HEK293 (cell line): ENCODE results near the gene CPNE4.
A peak's percentile ranks its signal among the peaks of the same experiment; 100 is the strongest.
"Not testable (repeated sequence)": the region's sequence is repeated elsewhere in the genome, so short reads cannot be mapped to it uniquely, and the experiment has no call there.

Experiments
- CTCF ChIA-PET: fragments of 350-600 bp; formaldehyde crosslinking; extraction: SDS; loops from one replicate; lab custom pipeline; 2021; ENCODE audit warnings: antibody characterized with exemption; lab: Yijun Ruan, JAX
- POLR2A ChIA-PET: fragments of 300-600 bp; formaldehyde crosslinking; extraction: SDS; loops from one replicate; lab custom pipeline; 2020; ENCODE audit warnings: antibody characterized with exemption, inconsistent platforms; lab: Yijun Ruan, JAX
- H3K27ac ChIP-seq: fragments of 200-500 bp; sonication (Bioruptor generic); 2 replicates; pipeline ENCODE4 v1.5.1; 2014; ENCODE audit warnings: low read depth, low read length, control low read depth, inconsistent platforms; ENCODE audit errors: extremely low read depth
- H3K36me3 ChIP-seq, 2 experiments: fragments of 200-500 bp in 1 of 2; sonication (Bioruptor generic) in 1 of 2; 1 replicate in 1 of 2; 2 replicates in 1 of 2; pipeline ENCODE4 v1.5.1; 2014 to 2017; ENCODE audit warnings: inconsistent platforms in 2 of 2, low read length in 2 of 2; ENCODE audit not compliant: control insufficient read depth in 2 of 2, insufficient read depth in 1 of 2
- H3K4me1 ChIP-seq: fragments of 200-500 bp; sonication (Bioruptor generic); 2 replicates; pipeline ENCODE4 v1.5.1; 2014; ENCODE audit warnings: mild to moderate bottlenecking, low read length, inconsistent platforms; ENCODE audit not compliant: control insufficient read depth, insufficient read depth
- H3K4me3 ChIP-seq: 2 replicates; pipeline ENCODE4 v1.5.1; 2011; ENCODE audit warnings: low read depth, mild to moderate bottlenecking, control low read depth, low read length, moderate library complexity
- H3K9me3 ChIP-seq: fragments of 200-500 bp; sonication (Bioruptor generic); 2 replicates; pipeline ENCODE4 v1.5.1; 2014; ENCODE audit warnings: low read depth, low read length, inconsistent platforms; ENCODE audit not compliant: control insufficient read depth, insufficient read depth
- BCL11A ChIP-seq: fragments of 450-650 bp; formaldehyde crosslinking; IDR thresholded peaks from 2 replicates; pipeline ENCODE4 v1.5.1; 2016; ENCODE audit warnings: low read depth, missing biosample characterization, missing genetic modification characterization
- FEZF1 ChIP-seq: fragments of 450-650 bp; formaldehyde crosslinking; IDR thresholded peaks from 2 replicates; pipeline ENCODE4 v1.5.1; 2016; ENCODE audit warnings: missing biosample characterization, missing genetic modification characterization
- HIC1 ChIP-seq: fragments of 450-650 bp; formaldehyde crosslinking; IDR thresholded peaks from 2 replicates; pipeline ENCODE4 v1.5.1; 2016; ENCODE audit warnings: missing biosample characterization, missing genetic modification characterization
- KLF9 ChIP-seq: fragments of 450-650 bp; formaldehyde crosslinking; IDR thresholded peaks from 2 replicates; pipeline ENCODE4 v1.5.1; 2016; ENCODE audit warnings: missing biosample characterization, missing genetic modification characterization, low read depth
- SCRT1 ChIP-seq: fragments of 450-650 bp; formaldehyde crosslinking; IDR thresholded peaks from 2 replicates; pipeline ENCODE4 v1.5.1; 2016; ENCODE audit warnings: missing biosample characterization, missing genetic modification characterization, borderline replicate concordance
- SP3 ChIP-seq: fragments of 450-650 bp; formaldehyde crosslinking; IDR thresholded peaks from 2 replicates; pipeline ENCODE4 v1.5.1; 2016; ENCODE audit warnings: missing biosample characterization, missing genetic modification characterization
- SP7 ChIP-seq: fragments of 450-650 bp; formaldehyde crosslinking; IDR thresholded peaks from 2 replicates; pipeline ENCODE4 v1.5.1; 2016; ENCODE audit warnings: missing biosample characterization, missing genetic modification characterization
- ZEB2 ChIP-seq: fragments of 450-650 bp; formaldehyde crosslinking; IDR thresholded peaks from 2 replicates; pipeline ENCODE4 v1.5.1; 2016; ENCODE audit warnings: missing biosample characterization, missing genetic modification characterization
- ZNF114 ChIP-seq: fragments of 450-650 bp; formaldehyde crosslinking; IDR thresholded peaks from 2 replicates; pipeline ENCODE4 v1.5.0; 2017; ENCODE audit warnings: missing biosample characterization, missing genetic modification characterization
- ZNF138 ChIP-seq: fragments of 450-650 bp; formaldehyde crosslinking; IDR thresholded peaks from 2 replicates; pipeline ENCODE4 v1.5.1; 2016; ENCODE audit warnings: missing biosample characterization, missing genetic modification characterization, borderline replicate concordance
- ZNF174 ChIP-seq: fragments of 450-650 bp; formaldehyde crosslinking; IDR thresholded peaks from 2 replicates; pipeline ENCODE4 v1.5.0; 2017; ENCODE audit warnings: missing biosample characterization, mild to moderate bottlenecking, missing genetic modification characterization
- ZNF341 ChIP-seq: fragments of 450-650 bp; formaldehyde crosslinking; IDR thresholded peaks from 2 replicates; pipeline ENCODE4; 2016; ENCODE audit warnings: low read depth, missing biosample characterization, missing genetic modification characterization
- ZNF404 ChIP-seq: fragments of 450-650 bp; formaldehyde crosslinking; IDR thresholded peaks from 2 replicates; pipeline ENCODE4 v1.5.1; 2017; ENCODE audit warnings: missing biosample characterization, missing genetic modification characterization
- ZNF449 ChIP-seq: fragments of 450-650 bp; formaldehyde crosslinking; IDR thresholded peaks from 2 replicates; pipeline ENCODE4 v1.5.1; 2017; ENCODE audit warnings: missing biosample characterization, mild to moderate bottlenecking, missing genetic modification characterization, moderate library complexity
- ZNF514 ChIP-seq: fragments of 450-650 bp; formaldehyde crosslinking; IDR thresholded peaks from 2 replicates; pipeline ENCODE4 v1.5.1; 2016; ENCODE audit warnings: missing biosample characterization, missing genetic modification characterization
- ZNF621 ChIP-seq: fragments of 450-650 bp; formaldehyde crosslinking; IDR thresholded peaks from 2 replicates; pipeline ENCODE4 v1.5.1; 2017; ENCODE audit warnings: missing biosample characterization, missing genetic modification characterization
- ZNF701 ChIP-seq: fragments of 450-650 bp; formaldehyde crosslinking; IDR thresholded peaks from 2 replicates; pipeline ENCODE4 v1.5.1; 2016; ENCODE audit warnings: missing biosample characterization, missing genetic modification characterization
- ZNF776 ChIP-seq: fragments of 450-650 bp; formaldehyde crosslinking; IDR thresholded peaks from 2 replicates; pipeline ENCODE4 v1.5.0; 2017; ENCODE audit warnings: missing biosample characterization, missing genetic modification characterization, borderline replicate concordance
- ZNF785 ChIP-seq: fragments of 450-650 bp; formaldehyde crosslinking; IDR thresholded peaks from 2 replicates; pipeline ENCODE4 v1.5.1; 2016; ENCODE audit warnings: missing biosample characterization, missing genetic modification characterization
- ZNF830 ChIP-seq: fragments of 450-650 bp; IDR thresholded peaks from 2 replicates; pipeline ENCODE4 v1.5.0; 2018; ENCODE audit warnings: missing biosample characterization, missing genetic modification characterization, low read depth, mild to moderate bottlenecking, moderate library complexity
- ZNF837 ChIP-seq: fragments of 450-650 bp; formaldehyde crosslinking; IDR thresholded peaks from 2 replicates; pipeline ENCODE4 v1.5.1; 2016; ENCODE audit warnings: missing biosample characterization, missing genetic modification characterization
- ZSCAN16 ChIP-seq: fragments of 450-650 bp; formaldehyde crosslinking; IDR thresholded peaks from 2 replicates; pipeline ENCODE4 v1.5.1; 2016; ENCODE audit warnings: missing biosample characterization, missing genetic modification characterization

The CPNE4 gene

GRCh38 chr3:132062535-132062934 lies 27.7 kb upstream of the CPNE4 start:
- Histone ChIP-seq H3K36me3 (no peaks in the 10 kb centered on the region), H3K9me3 (no peaks in the 10 kb centered on the region), H3K4me1 (no peaks in the 10 kb centered on the region), H3K27ac (no peak overlapping the region), H3K4me3 (no peak overlapping the region)
- TF ChIP-seq ZNF174 (no peak), ZNF114 (no peak), SCRT1 (no peak), ZNF785 (tag by site-specific recombination) (no peak), HIC1 (no peak), ZNF776 (no peak), ZNF830 (no peak), ZNF341 (tag by site-specific recombination) (no peak), BCL11A (tag by site-specific recombination) (no peak), ZNF837 (tag by site-specific recombination) (no peak), ZSCAN16 (tag by site-specific recombination) (no peak), SP7 (tag by site-specific recombination) (no peak), ZNF404 (no peak), SP3 (tag by site-specific recombination) (no peak), KLF9 (tag by site-specific recombination) (no peak)
- ChIA-PET CTCF (no interaction called here), POLR2A (no interaction called here)

- Histone ChIP-seq H3K36me3 (no peaks in the 10 kb centered on the region), H3K4me3 (no peak overlapping the region), H3K9me3 (no peaks in the 10 kb centered on the region), H3K27ac (no peak overlapping the region), H3K4me1 (no peaks in the 10 kb centered on the region)
- ChIA-PET POLR2A (no interaction called here), CTCF (no interaction called here)
- no peak for TF ChIP-seq ZNF114
- TF ChIP-seq ZNF138: no peak
- no peak for TF ChIP-seq ZNF701
- TF ChIP-seq ZEB2: no peak
- no peak for TF ChIP-seq ZNF621 (tag by site-specific recombination)
- no peak for TF ChIP-seq FEZF1
Measured at GRCh38 chr3:132055872-132056271, 21.1 kb upstream of the CPNE4 start.

GRCh38 chr3:132047209-132047608 lies 12.4 kb upstream of the CPNE4 start:
- no peaks in the 10 kb centered on the region for H3K36me3 ChIP-seq
- no peak overlapping the region for H3K4me3 ChIP-seq
- H3K27ac ChIP-seq: no peak overlapping the region
- no peak for TF ChIP-seq ZNF514 (tag by site-specific recombination)
- peak; percentile 75 for TF ChIP-seq ZNF449 (tag by site-specific recombination)
- CTCF ChIA-PET: interaction anchor here (1.1 to 1.7 kb wide), 3 partner anchors 8 to 164 kb away, joined by 3 to 10 read pairs (median 3); partner anchors contain the start of gene CPNE4
- no peaks in the 10 kb centered on the region for H3K9me3 ChIP-seq
- POLR2A ChIA-PET: no interaction called here
- H3K4me1 ChIP-seq: no peaks in the 10 kb centered on the region

GRCh38 chr3:132044874-132045273 lies 10.1 kb upstream of the CPNE4 start:
- H3K36me3 ChIP-seq, H3K4me3 ChIP-seq, H3K4me1 ChIP-seq, H3K27ac ChIP-seq, CTCF ChIA-PET, H3K9me3 ChIP-seq, POLR2A ChIA-PET: not testable (repeated sequence)
